HuH-7 (cell line): ENCODE data around the gene FNDC10.
"Not testable (repeated sequence)": the region's sequence is repeated elsewhere in the genome, so short reads cannot be mapped to it uniquely, and the experiment has no call there.

Experiments used
- DNase-seq: peaks from one replicate; pipeline ENCODE4 v3.0.0; 2011; ENCODE audit warnings: low spot score

FNDC10 gene

DNA sequence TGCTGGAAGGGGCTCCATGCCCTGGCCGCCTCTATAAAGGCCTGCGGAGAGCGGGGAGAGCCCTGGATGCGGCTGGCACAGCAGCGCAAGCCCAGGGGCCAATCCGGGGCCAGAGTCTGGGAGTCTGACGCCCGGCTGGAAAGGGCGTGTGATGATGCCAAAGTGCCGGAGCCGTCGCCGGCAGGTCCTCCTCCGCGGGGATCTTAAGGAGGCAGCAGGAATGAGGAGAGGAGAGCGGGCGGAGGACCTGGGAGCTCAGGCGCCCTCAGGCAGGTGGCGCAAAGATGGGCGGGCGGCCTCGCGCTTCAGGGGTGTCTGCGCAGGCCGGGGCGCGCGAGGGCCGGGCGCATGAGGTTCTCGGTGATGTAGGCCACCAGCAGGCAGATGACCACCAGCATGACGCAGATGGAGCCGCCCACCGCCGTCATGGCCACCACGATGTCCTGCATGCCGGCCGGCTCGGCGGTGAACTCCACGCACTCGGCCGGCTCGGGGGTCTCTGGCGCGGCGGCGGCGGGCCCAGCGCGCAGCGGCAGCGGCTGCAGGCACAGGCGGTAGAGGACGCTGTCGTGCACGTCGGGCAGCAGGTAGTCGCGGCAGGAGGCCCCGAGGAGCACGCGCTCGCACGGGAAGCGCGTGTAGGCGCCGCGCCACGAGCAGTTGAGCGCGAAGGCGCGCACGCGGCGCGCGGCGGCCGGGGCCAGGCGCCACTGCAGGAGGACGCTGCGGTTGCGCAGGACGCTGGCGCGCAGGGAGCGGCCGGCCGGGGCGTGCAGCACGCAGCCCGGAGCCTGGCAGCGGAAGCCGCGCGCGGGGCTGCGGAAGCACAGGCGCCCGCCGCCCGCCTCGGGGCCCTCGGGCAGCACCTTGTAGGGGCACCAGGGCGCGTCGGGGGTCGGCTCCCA lies 653 bp downstream of the FNDC10 start:
- DNase-seq, result peak; percentile 64

DNA sequence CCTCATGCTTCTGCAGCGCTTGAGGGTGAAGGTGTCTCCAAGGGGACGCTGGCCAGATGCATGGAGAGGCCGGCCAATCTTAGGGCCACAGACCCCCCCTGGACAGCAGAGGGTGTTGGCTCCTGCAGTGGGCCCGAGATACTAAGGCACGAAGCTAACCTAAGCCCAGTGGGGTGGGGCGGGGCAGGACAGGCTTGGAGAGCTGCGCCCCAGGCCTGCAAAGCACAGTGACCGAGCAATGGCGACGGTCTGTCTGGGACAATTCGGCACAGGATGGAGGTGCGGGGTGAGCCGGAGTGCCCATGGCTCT lies 1.3 kb downstream of the FNDC10 start:
- DNase-seq, result no peak

DNA sequence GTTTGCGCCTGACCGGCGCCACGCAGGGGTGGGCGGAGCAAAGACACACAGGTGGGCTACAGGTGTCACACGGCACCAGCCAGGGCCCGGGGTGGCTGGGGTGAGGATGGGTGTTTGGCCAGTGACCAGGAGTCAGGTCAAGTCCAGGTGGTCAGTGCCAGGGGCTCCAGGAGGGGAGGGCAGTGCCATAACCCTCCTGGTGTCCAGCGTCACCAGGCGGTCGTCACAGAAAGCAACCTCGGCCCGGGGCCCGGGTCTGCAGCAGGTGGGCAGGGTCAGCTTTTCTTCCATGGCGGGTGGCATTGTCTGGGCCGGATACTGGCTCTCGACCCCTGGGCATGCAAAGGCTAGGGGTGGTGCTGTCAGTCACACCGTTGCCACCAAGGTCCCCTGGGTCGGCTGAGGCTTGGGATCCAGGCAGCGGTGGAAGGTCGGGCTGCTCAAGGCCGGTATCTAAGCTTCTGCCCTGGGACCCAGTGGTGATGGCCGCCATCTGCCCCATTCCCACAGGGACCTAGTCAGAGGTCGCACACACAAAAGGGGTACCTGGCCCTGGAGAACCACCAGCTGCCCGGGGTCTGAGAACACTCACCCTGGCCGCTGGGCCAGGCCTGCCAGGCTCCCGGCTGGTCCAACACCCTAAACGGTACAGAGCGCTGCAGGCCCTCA lies 1.8 kb downstream of the FNDC10 start:
- no peak for DNase-seq

DNA sequence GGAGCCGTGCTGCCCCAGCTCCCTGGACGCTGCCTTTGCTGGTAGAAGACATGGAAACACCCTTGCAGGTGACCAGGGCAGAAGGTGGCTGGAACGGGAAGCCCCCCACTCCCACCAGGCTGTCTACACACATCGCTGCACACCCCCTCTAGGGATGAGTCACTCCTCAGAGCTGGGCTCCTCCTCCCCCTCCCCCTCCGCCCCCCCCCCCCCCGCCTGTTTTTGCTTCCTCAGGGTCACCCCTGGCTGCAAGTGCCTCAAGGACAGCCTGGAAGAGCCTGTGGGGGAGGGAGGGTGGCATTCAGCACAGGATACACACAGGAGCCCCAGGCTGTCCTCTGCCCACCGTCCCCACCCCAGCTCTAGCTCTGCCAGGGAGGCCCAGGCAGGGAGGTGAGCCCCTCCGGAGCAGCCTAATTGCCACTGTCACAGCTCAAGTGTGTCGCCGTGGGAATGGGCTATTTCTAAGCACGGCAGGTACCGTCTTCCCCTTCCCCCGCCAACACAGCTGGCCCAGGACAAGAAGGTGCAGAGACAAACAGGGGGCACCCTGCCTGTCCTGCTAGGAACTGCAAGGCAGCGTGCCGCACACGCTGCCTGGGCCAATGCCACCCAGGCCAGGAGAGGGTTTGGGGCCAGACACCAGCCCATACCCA lies 2.5 kb downstream of the FNDC10 start:
- DNase-seq, result peak; percentile 76

DNA sequence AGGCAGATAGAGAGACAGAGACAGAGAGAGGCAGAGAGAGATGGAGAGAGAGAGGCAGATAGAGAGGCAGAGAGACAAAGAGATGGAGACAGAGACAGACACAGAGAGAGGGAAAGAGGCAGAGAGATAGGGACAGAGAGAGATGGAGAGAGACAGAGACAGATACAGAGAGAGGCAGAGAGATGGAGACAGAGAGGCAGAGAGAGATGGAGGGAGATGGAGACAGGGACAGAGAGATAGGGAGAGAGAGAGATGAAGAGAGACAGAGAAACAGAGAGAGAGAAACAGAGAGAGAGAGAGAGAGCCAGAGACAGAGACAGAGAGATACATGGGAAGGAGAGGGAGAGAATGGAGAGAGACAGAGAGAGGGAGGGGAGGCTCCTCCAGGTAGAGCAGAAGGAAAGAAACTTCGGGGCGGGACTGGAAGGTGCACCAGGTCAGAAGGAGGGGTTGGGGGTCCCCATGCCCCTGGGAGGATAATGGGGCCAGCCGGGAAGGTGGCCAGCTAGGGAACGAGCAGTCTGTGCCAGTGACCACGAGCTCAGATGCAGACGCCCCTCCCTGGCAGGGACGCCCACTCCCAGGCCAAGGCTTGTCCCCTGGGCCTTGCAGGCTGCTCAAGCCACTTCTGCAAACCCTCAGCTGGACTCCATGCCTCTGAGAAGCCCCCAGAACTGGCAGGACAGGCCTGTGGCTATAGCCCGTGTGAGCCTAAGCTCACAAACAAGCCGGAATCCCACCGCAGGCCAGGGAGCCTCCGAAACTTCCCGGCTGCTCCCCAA lies 3.3 kb downstream of the FNDC10 start:
- DNase-seq, result no peak

DNA sequence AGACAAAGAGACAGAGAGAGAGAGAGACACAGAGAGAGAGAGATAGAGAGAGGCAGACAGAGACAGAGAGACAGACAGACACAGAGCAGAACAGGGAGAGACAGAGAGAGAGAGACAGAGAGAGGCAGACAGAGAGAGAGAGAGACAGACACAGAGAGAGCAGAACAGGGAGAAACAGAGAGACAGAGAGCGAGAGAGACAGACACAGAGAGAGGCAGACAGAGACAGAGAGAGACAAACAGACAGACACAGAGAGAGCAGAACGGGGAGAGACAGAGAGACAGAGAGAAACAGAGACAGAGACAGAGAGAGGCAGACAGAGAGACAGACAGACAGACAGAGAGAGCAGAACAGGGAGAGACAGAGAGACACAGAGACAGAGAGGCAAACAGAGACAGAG lies 4.6 kb downstream of the FNDC10 start:
- not testable (repeated sequence) for DNase-seq

DNA sequence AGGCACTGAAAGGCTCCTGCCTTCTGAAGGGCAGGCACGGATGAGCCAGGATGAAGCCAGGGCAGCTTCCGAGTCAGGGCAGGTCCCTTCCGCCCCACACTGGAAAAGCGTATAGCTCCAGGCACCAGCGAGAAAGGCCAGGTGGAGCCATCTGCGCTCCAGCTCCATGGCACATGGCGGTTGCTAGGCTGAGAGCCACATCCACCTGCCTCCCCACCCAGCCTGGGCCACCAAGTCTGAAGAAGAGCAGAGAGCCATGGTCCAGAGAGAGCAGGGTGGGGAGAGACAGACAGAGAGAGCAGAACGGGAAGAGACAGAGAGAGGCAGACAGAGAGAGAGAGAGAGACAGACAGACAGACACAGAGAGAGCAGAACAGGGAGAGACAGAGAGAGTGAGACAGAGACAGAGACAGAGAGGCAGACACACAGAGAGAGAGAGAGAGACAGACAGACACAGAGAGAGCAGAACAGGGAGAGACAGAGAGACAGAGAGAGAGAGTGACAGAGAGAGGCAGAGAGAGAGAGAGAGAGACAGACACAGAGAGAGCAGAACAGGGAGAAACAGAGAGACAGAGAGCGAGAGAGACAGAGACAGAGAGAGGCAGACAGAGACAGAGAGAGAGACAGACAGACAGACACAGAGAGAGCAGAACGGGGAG lies 5.2 kb downstream of the FNDC10 start:
- no peak for DNase-seq

DNA sequence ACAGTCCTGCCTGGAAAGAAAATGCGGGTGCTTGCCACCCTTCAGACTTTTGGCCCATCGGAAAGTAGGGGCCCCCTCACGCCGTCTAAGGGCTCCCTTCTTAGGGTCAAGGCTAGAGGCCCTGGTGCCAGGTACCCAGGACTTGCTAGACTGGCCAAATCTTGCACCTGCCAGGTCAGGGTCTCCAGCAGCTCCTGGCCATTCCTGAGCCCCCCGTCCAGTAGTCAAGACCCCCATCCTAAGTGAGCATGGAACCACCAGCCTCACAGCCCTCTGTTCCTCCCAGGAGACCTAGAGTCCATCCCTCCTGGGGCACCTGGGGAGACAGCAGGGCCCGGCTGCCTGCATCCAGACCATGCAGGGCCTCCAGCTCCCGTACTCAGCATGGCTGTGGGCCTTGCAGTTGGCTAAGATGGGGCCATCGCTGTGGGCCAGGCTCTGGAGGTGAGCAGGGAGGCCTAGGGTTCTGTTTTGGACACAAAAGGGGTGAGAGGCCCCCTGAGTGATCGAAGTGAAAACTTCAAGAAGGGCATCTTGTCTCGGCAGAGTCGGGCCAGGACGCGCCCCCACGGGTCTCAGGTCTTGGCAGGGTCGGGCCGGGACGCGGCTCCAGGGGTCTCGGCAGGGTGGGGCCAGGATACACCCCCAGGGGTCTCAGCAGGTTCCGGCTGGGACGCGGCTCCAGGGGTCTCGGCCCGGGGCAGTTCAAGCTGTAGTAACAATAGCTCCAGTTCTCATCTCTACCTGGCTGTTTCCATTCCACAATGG lies 5.9 kb downstream of the FNDC10 start:
- no peak for DNase-seq

DNA sequence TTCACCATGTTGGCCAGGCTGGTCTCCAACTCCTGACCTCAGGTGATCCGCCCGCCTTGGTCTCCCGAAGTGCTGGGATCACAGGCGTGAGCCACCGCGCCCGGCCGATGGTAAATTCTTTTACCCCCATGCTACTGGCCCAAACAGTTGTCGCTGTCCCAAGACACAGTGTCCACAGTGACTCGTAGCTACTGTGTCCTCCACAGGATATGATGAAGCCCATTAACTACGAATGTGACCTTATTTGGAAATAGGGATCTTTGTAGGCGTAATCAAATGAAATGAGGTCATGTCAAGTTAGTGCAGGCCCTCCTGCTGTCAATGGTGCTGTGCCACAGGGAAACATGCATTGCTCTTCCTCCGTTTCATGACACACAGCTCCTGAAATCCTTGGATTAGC lies 8.5 kb downstream of the FNDC10 start:
- DNase-seq, result no peak

DNA sequence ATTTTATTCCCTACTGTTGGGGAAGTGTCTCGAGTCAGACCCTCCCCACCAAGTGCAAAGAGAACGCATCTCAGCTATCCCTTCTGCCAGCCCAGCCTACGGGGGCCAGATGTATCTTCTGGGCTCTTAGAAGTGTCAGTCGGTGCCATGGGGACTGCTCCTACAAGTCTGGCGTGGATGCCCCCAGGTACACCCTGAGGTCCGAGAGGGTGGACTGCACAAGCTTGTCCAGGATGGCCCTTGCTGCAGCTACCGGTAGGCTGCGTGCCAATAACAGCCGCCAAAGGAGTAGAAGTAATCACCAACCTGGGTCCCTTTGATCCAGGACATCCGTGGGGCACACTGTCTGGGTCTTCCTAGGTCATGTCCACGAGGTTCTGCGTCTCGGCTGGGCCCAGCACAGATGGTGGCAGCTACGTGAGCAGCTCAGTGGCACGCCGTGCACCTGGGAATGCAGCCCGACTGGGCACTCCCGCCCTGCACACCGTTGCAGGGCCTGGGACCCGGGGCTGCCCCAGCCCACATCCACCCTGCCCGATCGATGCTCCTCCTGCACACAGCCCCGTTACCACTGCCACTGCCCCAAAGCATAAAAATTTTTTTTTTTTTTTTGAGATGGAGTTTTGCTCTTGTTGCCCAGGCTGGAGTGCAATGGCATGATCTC lies 16.5 kb downstream of the FNDC10 start:
- DNase-seq, result no peak

DNA sequence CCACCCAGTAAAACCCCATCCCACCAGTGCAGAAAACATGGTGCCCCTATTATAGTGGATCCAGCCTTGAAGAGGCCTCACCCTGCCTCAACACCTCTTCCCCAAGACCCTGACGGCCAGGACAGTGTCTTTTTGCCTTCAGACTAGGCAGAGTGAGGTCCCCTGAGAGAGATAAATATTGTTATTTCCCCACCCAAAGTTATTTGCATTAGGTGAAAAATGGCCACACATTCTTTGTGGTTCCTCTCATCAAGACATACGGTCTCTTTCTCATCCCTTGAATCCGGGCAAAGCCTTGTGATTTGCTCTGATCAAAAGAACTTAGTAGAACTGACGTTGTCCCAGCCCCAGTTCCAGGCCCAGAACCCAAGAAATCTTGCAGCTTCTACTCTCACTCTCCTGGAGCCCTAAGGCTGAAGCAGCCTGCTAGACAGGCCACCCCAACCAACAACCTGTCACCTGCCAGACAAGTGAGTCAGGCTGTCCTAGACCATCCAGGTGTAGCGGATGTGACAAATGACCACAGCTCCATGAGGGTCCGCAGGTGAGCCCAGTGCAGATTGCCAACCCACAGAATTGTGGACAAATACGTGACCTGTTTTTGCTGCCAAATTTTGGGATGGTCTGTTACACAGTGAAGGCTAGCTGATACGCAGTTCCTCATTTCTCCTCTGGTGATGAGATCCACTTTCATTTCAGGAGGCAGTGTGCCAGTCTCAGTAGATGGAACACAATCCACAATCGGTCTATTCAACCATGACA lies 17.2 kb downstream of the FNDC10 start:
- no peak for DNase-seq

DNA sequence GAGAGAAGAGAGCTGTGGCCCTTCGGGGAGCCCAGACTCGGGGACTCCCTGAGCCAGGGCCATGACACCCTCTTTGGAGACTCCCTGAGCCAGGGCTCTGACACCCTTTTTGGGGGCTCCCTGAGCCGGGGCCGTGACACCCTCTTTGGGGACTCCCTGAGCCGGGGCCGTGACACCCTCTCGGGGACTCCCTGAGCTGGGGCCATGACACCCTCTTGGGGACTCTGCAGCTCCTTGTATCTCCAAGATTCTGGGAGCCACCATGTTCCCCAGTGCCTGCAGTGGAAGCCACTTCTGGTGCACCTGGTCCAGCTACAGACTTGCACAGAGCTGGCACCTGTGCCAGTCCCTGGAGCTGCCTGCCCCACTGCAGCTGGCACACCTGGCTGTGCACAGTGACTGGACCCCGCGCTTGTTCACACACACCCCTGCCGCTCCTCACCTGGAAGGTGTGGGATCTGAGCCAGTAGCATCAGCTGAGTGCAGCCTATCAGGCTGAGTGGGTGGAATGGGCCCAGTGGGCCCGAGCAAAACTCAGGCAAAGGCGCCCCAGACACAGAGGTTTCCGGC lies 21.5 kb downstream of the FNDC10 start:
- DNase-seq, result no peak

DNA sequence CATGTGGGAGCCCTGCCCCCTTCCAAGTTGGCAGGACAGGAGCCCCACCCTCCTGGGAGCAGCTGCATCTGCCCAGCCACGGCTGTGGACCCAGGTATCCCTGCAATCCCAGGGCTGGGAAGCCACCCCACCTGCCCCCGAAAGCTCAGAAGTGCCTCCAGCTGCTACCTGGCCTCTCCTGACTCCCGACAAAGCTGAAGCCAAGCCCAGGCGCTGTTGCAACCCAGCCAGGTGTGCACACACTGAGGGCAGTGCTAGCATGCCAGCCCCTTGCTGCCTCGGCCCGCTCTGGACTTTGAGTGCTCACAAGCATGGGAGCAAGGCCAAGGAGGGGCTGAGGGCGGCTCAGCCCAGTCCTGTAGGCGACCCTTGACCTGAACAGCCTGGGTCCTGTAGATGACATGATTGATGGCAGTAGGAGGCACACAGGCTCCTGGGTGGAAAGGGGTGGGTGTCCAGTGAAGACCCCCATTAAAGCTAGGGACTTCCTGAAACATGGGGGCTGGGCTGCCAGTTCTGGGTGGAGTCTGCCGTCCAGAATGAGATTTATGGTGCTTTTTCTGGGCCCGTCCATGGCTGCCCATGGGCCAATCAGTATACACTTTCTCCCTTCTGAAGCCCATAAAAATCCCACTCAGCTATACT lies 22.4 kb downstream of the FNDC10 start:
- no peak for DNase-seq

DNA sequence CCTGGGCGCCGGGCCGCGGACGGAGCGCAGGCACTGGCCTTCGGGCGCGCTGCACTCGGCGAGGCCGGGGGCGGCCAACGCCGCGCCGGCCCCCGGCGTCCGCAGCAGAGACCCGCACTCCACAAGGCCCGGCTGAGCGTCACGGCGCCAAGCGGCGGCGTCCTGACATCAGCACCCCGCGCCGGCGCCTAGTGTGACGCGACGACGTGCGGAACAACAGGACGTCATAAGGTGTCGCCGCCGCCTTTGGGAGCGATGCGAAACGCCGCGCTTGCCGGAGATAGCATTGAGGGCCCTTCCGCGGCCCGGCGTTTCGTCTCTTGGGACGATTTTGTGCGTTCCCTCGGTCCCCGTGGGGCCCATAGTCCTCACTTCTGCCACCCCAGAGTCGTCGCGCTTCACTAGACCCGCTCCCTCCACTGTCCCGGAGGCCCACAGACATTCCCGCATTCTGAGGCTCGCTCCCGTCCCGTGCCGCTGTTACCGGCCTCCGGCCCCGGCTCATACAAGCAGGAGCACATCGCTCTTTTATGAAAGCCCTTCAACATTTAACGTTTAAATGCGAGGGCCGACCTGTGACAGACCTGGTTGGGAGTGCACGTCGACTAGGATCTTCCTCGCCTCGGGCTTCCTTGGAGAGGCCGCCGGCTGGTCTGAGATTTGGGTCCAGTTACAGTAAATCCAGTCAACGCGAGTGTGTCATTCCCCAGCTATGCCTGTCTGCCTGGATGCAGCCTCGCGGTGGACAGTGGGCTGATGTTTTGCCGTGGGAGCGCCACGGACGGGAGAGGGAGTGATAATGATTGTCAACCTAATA lies 25.0 kb downstream of the FNDC10 start, which contains the start of gene SSU72:
SSU72 (minus strand) TSS at position 143 of the 817 bp plus-strand sequence. CDS start 306 bp downstream, outside the sequence.
- peak; percentile 92 for DNase-seq

DNA sequence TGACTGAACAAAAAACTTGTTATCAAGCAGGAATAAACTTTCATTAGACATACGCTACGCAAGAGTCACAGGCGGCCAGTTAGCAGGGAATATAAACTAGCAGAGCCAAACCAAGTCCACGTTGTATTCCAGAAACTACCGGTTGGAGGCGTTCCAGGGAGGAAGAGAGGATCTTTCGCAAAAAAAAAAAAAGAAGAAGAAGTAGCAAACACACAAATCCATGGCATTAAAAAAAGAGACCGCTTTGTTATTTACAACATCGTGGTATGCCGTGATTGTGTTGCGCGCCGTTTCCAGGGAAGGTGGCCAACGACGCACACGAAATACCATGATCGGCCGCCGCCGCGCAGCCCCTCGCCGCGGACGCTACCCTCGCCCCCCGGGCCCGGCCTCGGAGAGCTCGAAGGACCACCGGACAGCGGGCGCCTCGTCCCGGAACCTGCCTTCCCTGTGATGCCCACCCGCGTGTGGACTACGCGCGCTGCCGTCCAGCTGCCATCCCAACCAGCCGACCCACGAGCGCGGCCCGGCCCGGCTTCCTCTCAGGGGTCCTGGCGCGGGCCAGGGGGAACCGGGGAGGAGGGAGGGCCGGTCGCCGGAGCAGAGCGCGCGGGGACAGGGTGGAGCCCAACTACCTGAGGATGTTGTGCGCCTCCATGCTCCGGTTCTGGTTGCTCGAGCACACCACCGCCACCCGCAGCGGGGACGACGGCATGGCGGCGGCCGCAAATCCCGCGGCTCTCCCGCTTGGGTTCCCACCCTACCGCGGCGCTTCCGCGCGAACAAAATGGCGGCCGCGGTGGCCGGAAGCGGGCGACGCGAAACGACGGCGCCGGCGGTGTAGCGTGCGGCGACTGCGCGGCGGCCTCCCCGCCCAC lies 25.9 kb downstream of the FNDC10 start:
- DNase-seq, result peak; percentile 67

DNA sequence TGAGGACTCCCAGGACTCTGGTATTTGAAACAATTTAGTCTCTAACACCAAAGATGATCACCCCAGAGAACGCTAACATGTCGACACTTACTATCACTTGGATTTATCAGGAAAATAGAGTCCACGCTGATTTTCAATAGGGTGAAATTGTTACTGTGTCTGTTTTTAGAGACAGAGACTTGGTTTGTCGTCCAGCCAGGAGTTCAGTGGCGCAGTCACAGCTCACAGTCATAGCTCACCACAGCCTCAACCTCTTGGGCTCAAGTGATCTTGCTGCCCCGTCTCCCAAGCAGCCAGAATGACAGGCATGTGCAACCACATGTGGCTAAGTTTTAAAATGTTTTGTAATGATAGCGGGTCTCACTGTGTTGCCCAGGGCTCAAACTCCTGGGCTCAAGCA lies 30.6 kb downstream of the FNDC10 start:
- no peak for DNase-seq

DNA sequence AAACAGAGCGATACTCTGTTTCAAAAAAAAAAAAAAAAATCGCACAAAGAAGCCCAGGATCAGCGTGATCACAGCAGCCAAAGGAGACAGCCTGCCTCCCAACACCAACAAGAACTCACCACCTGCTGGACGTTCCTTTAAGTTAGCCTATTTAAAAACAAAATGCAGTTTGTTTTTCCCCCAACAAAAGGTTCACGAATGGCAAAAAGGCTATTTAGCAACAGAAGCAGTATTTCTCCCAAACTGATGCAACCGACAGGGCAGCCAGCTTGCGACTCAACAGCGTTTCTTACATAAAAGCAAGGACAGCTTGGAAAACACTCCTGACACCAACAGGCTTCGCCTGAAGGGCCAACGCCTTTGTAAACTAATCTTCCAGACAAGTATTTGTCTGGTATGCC lies 32.0 kb downstream of the FNDC10 start:
- DNase-seq, result no peak
